22Rv1 (cell line): ENCODE data around the gene DNAJC4.

Source experiments
- ZFX ChIP-seq: fragments of 450-650 bp; IDR thresholded peaks from 2 replicates; pipeline ENCODE4 v1.6.1; 2017; ENCODE audit warnings: antibody characterized with exemption, borderline replicate concordance
- TF ChIP-seq, protein P1 (sequence below): fragments of 450-650 bp; IDR thresholded peaks from 2 replicates; pipeline ENCODE4 v1.5.1; 2017; ENCODE audit warnings: mild to moderate bottlenecking

DNA sequence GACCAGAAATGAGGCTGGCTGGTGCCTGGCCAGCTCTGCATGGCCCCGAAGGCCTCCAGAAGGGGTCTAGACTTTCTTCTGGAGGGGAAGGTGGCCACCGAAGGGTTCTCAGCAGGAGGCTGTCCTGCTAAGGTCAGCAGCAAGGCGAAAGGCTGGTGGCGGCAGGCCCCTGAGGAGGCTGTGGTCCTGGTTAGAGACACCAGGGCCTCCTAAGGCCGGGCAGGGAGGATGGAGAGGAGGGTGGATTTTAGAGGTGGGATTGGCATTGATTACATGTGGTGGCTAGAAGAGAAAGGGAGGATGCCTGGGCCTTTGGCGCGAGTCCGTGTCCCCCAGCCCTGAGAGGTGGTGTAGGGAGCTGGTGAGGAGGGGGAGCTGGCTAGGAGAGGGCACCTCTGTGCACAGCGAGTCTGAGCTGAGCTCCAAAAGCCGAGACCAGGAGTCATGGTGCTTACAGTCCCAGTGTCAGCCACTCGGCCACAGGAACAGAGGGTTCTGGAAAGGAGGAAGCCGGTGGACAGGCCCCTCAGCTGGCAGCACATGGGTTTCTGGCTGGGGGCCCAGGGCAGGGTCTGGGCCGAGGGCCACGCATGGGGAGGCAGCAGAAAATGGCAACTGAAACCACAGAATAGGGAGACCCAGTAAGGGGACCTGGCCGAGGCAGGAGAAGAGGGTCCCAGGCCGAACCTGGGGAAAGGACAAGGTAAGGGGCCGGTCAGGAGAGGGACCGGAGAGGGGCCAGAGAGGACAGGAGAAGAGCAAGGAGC is 21.4 kb upstream of the DNAJC4 start:
- TF ChIP-seq, protein P1, sequence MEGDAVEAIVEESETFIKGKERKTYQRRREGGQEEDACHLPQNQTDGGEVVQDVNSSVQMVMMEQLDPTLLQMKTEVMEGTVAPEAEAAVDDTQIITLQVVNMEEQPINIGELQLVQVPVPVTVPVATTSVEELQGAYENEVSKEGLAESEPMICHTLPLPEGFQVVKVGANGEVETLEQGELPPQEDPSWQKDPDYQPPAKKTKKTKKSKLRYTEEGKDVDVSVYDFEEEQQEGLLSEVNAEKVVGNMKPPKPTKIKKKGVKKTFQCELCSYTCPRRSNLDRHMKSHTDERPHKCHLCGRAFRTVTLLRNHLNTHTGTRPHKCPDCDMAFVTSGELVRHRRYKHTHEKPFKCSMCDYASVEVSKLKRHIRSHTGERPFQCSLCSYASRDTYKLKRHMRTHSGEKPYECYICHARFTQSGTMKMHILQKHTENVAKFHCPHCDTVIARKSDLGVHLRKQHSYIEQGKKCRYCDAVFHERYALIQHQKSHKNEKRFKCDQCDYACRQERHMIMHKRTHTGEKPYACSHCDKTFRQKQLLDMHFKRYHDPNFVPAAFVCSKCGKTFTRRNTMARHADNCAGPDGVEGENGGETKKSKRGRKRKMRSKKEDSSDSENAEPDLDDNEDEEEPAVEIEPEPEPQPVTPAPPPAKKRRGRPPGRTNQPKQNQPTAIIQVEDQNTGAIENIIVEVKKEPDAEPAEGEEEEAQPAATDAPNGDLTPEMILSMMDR, result no peak
- TF ChIP-seq ZFX, result no peak
